ENCODE results near the gene PLEKHM1. TPM values are rescaled to one million over a fixed set of nuclear protein-coding genes. Genes with fewer than 3 reads are reported as not detected.

PLEKHM1 gene
- total RNA-seq, 2 experiments from 2014 or later: 18.8 to 20.0 TPM

DNA sequence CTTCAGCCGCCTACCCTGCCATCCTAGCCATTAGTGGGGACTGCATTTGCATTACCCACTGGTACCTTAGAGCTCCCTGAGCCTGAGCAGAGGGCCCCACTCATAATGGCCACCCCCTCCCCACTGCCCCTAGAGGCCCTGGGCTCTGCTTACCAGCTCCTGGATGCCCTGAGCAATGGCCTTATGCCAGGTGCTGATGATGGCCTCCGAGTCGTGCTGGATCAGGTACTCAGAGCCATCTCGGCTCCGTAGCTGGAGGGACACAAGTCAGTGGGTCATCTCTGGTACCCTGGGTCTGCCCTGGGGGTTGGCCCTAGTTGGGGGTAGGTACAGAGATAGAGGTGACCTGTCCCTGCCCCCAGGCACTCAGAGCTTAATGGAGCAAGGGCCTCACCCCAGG, 92.7 kb downstream of the PLEKHM1 start:
- TF ChIP-seq, protein P1, sequence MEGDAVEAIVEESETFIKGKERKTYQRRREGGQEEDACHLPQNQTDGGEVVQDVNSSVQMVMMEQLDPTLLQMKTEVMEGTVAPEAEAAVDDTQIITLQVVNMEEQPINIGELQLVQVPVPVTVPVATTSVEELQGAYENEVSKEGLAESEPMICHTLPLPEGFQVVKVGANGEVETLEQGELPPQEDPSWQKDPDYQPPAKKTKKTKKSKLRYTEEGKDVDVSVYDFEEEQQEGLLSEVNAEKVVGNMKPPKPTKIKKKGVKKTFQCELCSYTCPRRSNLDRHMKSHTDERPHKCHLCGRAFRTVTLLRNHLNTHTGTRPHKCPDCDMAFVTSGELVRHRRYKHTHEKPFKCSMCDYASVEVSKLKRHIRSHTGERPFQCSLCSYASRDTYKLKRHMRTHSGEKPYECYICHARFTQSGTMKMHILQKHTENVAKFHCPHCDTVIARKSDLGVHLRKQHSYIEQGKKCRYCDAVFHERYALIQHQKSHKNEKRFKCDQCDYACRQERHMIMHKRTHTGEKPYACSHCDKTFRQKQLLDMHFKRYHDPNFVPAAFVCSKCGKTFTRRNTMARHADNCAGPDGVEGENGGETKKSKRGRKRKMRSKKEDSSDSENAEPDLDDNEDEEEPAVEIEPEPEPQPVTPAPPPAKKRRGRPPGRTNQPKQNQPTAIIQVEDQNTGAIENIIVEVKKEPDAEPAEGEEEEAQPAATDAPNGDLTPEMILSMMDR (IDR thresholded peaks at IDR 0.05): no peak
- no peak overlapping the region for H3K4me3 Mint-ChIP-seq
- ATAC-seq (no peak), DNase-seq (no peak)
- intact Hi-C loops (cut with micrococcal nuclease): no loop called here
- H3K27ac Mint-ChIP-seq: no peak overlapping the region
- ChIA-PET CTCF (interaction anchor here (1.0 to 10.0 kb wide), 9 partner anchors 11 to 263 kb away, joined by 3 to 74 read pairs (median 3); partner anchors contain the start of gene ACBD4), POLR2A (interaction anchor here (3.9 kb wide), 1 partner anchor 11 kb away, joined by 14 read pairs; no protein-coding TSS in a partner anchor)
- no peaks in the 10 kb centered on the region for H3K9me3 Mint-ChIP-seq
- no peaks in the 10 kb centered on the region for H3K4me1 Mint-ChIP-seq (ENCODE audit: low read depth)
- peaks cover 20% of the 10 kb centered on the region for H3K36me3 Mint-ChIP-seq (ENCODE audit: low read depth)
- H3K27me3 Mint-ChIP-seq: no peaks in the 10 kb centered on the region

DNA sequence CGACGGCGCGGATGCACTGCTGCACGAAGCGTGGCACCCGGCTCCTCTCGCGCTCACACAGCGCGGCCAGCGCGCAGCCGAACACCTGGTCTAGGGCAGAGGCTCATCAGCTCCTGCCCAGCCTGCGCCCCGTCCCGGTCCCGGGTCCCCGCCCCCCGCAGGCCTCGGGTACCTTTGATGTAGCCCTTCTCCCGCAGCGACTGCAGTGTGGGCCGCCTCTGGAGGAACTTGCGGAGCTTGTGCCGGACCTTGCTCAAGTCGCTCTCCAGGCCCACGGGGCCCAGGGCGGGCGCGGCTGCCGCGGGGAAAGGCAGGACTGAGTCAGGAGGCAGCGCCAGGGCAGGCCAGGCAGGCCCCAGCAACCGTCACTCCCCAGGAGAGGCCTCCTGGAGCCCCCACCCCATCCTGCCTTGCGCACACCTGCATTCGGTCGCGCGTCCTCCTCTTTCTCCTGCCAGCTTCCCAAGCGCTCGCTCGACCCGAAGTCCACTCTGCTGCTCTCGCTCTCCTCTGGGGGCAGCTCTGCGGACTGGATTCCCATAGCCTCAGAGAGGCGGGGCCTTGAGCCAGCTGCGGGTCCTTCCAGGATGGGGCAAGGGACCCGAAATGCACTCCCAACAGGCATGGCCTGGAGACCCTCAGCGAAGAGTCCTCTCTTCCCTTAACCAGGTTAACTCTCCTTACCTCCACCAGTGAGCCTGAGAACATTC, 93.9 kb downstream of the PLEKHM1 start:
- no peak for DNase-seq
- Mint-ChIP-seq H3K4me1 (ENCODE audit: low read depth) (peaks cover under 1% of the 10 kb centered on the region), H3K27ac (no peak overlapping the region), H3K27me3 (no peaks in the 10 kb centered on the region), H3K9me3 (no peaks in the 10 kb centered on the region), H3K36me3 (ENCODE audit: low read depth) (peaks cover 17% of the 10 kb centered on the region), H3K4me3 (no peak overlapping the region)
- TF ChIP-seq, protein P1 (IDR thresholded peaks at IDR 0.05): no peak
- ChIA-PET POLR2A (interaction anchor here (3.9 kb wide), 1 partner anchor 12 kb away, joined by 14 read pairs; no protein-coding TSS in a partner anchor), CTCF (interaction anchor here (1.0 to 10.0 kb wide), 9 partner anchors 11 to 261 kb away, joined by 3 to 74 read pairs (median 3); partner anchors contain the start of gene ACBD4)
- no peak for ATAC-seq
- intact Hi-C loops (cut with micrococcal nuclease): no loop called here

DNA sequence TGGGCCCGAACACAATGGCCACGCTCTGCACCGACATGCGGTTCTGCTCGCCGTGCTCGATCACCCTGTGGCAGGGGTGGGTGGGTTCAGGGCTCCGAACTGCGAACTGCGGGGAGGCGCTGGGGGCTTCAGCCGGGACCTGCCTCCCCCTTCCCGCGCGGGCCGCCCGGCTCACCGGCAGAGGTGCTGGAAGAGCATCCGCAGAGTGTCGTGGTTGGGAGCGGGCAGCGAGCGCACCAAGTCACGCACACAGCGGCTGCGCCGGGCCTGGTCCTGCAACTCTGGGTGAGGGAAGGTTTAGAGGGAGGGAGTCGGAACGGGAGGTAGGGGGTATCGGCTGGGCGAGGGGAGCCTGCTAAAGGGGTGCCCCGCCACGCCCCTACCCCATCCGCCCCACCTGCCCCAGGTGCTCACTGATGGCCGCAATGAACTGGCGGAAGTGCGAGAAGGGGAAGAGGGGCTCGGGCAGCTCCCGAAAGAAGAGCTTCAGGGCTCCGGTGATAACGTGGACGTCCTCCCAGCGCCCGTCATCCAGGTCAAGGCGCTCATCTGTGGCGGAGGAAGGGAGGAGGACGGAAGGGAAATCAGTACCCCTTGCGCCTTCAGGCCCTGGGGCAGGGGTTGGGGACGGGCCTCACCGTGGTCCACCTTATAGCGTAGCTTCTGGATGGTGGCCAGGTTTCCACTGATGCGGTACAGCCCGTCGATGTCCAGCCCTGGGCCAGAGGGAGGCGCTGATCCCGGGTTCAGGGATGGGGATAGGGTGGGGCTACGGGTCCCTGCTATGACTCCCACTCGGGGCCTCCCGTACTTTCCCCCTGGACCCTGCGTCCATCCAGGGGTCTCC, 94.7 kb downstream of the PLEKHM1 start:
- H3K27ac Mint-ChIP-seq: no peak overlapping the region
- no peak overlapping the region for H3K4me3 Mint-ChIP-seq
- no peak for DNase-seq
- H3K4me1 Mint-ChIP-seq (ENCODE audit: low read depth): peaks cover 5% of the 10 kb centered on the region
- ATAC-seq: no peak
- H3K36me3 Mint-ChIP-seq (ENCODE audit: low read depth): peaks cover 12% of the 10 kb centered on the region
- H3K27me3 Mint-ChIP-seq: no peaks in the 10 kb centered on the region
- ChIA-PET POLR2A (interaction anchor here (3.9 kb wide), 1 partner anchor 13 kb away, joined by 14 read pairs; no protein-coding TSS in a partner anchor), CTCF (interaction anchor here (0.9 to 10.0 kb wide), 6 partner anchors 10 to 261 kb away, joined by 3 to 74 read pairs (median 4); partner anchors contain the start of gene ACBD4)
- intact Hi-C loops (cut with micrococcal nuclease): no loop called here
- TF ChIP-seq, protein P1 (IDR thresholded peaks at IDR 0.05): no peak
- H3K9me3 Mint-ChIP-seq: no peaks in the 10 kb centered on the region

DNA sequence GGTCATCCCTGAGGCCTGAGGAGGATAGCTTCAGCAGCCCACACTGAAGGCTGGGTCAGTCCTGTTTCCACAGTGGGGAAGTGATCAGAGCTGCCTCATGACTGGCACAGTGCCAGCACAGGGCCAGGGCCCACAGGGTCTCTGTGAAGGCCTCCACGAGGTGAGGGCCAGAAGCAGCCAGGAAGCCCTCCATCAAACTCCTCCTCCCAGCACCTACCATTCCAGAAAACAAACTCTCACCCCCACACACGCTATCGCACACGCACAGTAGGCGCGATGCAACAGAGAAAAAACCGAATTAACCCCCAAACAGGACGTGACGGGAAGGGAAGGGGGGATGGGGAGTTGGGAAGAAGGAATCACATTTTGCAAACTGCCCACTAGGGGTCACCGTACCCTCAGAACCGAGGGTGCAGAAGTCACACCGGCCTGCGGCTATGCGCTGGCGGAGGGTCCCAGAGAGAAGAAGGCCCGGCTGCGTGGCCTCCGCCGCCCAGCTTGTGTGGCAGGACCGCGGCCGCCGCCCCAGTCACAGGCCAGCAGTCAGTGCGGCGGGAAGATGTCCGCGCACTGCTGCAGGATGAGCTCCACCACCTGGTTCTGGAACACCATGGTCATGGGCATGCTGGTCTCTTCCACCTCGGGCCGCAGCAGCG, 95.5 kb downstream of the PLEKHM1 start:
- Mint-ChIP-seq H3K27ac (peak overlapping the region; percentile 52), H3K36me3 (ENCODE audit: low read depth) (peaks cover 12% of the 10 kb centered on the region), H3K27me3 (no peaks in the 10 kb centered on the region), H3K4me1 (ENCODE audit: low read depth) (peaks cover 5% of the 10 kb centered on the region), H3K9me3 (no peaks in the 10 kb centered on the region), H3K4me3 (no peak overlapping the region)
- intact Hi-C loops (cut with micrococcal nuclease): no loop called here
- ATAC-seq: peak; percentile 70
- POLR2A ChIA-PET: interaction anchor here (1.0 to 1.3 kb wide), 2 partner anchors 75 to 167 kb away, joined by 3 read pairs; no protein-coding TSS in a partner anchor
- CTCF ChIA-PET: interaction anchor here (0.9 to 11.7 kb wide), 7 partner anchors 9 to 260 kb away, joined by 3 to 270 read pairs (median 4); partner anchors contain the start of gene ACBD4
- TF ChIP-seq, protein P1 (IDR thresholded peaks at IDR 0.05): peak; percentile 79
- DNase-seq: peak; percentile 62

All from activated CD8-positive, alpha-beta T cell treated with anti-CD3 and anti-CD28 coated beads for 36 hours (primary cell).